GM21367 (cell line): ENCODE measurements around the gene SPTY2D1.
"Not testable (repeated sequence)": the region's sequence is repeated elsewhere in the genome, so short reads cannot be mapped to it uniquely, and the experiment has no call there.

Experiments used
- ATAC-seq: cut with Tn5 transposase; IDR thresholded peaks from one replicate; pipeline ENCODE4 v1.9.1; 2021; ENCODE audit not compliant: unreplicated experiment

SPTY2D1 gene

GRCh38 chr11:18634140-18635032, at the start of gene SPTY2D1:
Gene SPTY2D1 (minus strand): TSS chr11:18634342. CDS start chr11:18634257, 85 bp downstream.
- peak; percentile 93 for ATAC-seq

GRCh38 chr11:18682466-18682865, 48.3 kb upstream of the SPTY2D1 start:
- no peak for ATAC-seq

- ATAC-seq = not testable (repeated sequence)
Measured at GRCh38 chr11:18681949-18682348, 47.8 kb upstream of the SPTY2D1 start.

- no peak for ATAC-seq
Measured at GRCh38 chr11:18677560-18677959, 43.4 kb upstream of the SPTY2D1 start.

- no peak for ATAC-seq
Measured at GRCh38 chr11:18676803-18677202, 42.7 kb upstream of the SPTY2D1 start.

- ATAC-seq = not testable (repeated sequence)
Measured at GRCh38 chr11:18672209-18672608, 38.1 kb upstream of the SPTY2D1 start.

- no peak for ATAC-seq
Measured at GRCh38 chr11:18671246-18671645, 37.1 kb upstream of the SPTY2D1 start.

- no peak for ATAC-seq
Measured at GRCh38 chr11:18669711-18670110, 35.6 kb upstream of the SPTY2D1 start.

- ATAC-seq = no peak
Measured at GRCh38 chr11:18669219-18669596, 35.1 kb upstream of the SPTY2D1 start.

- ATAC-seq = no peak
Measured at GRCh38 chr11:18668131-18668530, 34.0 kb upstream of the SPTY2D1 start.

- ATAC-seq = not testable (repeated sequence)
Measured at GRCh38 chr11:18665353-18665872, 31.3 kb upstream of the SPTY2D1 start.

- ATAC-seq = no peak
Measured at GRCh38 chr11:18657673-18658072, 23.5 kb upstream of the SPTY2D1 start.

GRCh38 chr11:18650859-18651557, 16.9 kb upstream of the SPTY2D1 start:
- ATAC-seq = no peak

GRCh38 chr11:18650353-18650752, 16.2 kb upstream of the SPTY2D1 start:
- no peak for ATAC-seq

- ATAC-seq = not testable (repeated sequence)
Measured at GRCh38 chr11:18643034-18643433, 8.9 kb upstream of the SPTY2D1 start.

- ATAC-seq = no peak
Measured at GRCh38 chr11:18641677-18642076, 7.5 kb upstream of the SPTY2D1 start.

GRCh38 chr11:18633256-18634139, 644 bp downstream of the SPTY2D1 start:
- peak; percentile 63 for ATAC-seq

- ATAC-seq = no peak
Measured at GRCh38 chr11:18632841-18633240, 1.3 kb downstream of the SPTY2D1 start.

GRCh38 chr11:18624161-18624560, 10.0 kb downstream of the SPTY2D1 start:
- no peak for ATAC-seq

GRCh38 chr11:18623707-18624106, 10.4 kb downstream of the SPTY2D1 start:
- no peak for ATAC-seq
